Adrenal gland (tissue), 5 donors: ENCODE measurements around the gene ABLIM2.

Source experiments
- POLR2A ChIP-seq, 2 donors: fragments of 450-650 bp; IDR thresholded peaks; one replicate each; pipeline ENCODE4 v1.6.1; 2017; ENCODE audit warnings: antibody characterized with exemption in 2 of 2, mild to moderate bottlenecking in 2 of 2, moderate library complexity in 1 of 2
- TF ChIP-seq, protein P1 (sequence below), 6 experiments: fragments of 450-650 bp in 4 of 6; fragments of 200-600 bp in 2 of 6; sonication (generic) in 1 of 6; IDR thresholded peaks; 1 replicate in 5 of 6; 2 replicates in 1 of 6; pipeline versions ENCODE4 v1.5.1 to v1.8.0; 2016 to 2021; ENCODE audit warnings: antibody characterized with exemption in 6 of 6, mild to moderate bottlenecking in 2 of 6, moderate library complexity in 1 of 6
- donor health status: DM: no; HTN: no; CAD: no.

DNA sequence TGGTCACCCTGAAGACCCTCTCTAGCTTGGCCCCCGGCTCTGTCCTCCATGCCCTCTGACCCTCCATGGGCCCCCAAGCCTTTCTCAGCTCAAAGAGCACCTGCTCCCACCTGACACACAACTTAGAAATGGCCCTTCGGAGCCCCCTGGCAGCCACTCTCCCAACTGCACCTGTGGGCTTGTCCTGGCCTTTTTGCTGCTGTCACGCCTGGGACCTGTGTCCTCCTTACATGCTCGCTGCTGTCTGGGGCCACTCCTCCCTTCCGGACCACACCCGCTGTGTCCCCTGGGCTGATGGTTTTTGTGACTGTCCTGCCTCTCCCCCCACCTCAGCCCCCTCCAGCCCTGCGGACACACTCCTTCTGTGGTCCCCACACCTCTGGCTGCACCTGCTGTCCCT is 112.7 kb downstream of the ABLIM2 start:
- TF ChIP-seq, protein P1, sequence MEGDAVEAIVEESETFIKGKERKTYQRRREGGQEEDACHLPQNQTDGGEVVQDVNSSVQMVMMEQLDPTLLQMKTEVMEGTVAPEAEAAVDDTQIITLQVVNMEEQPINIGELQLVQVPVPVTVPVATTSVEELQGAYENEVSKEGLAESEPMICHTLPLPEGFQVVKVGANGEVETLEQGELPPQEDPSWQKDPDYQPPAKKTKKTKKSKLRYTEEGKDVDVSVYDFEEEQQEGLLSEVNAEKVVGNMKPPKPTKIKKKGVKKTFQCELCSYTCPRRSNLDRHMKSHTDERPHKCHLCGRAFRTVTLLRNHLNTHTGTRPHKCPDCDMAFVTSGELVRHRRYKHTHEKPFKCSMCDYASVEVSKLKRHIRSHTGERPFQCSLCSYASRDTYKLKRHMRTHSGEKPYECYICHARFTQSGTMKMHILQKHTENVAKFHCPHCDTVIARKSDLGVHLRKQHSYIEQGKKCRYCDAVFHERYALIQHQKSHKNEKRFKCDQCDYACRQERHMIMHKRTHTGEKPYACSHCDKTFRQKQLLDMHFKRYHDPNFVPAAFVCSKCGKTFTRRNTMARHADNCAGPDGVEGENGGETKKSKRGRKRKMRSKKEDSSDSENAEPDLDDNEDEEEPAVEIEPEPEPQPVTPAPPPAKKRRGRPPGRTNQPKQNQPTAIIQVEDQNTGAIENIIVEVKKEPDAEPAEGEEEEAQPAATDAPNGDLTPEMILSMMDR (IDR thresholded peaks at IDR 0.05): no peak
- TF ChIP-seq POLR2A (IDR thresholded peaks at IDR 0.05): no peak
